GM19240 (cell line): ENCODE data around the gene TBCCD1.
"Not testable (repeated sequence)": the region's sequence is repeated elsewhere in the genome, so short reads cannot be mapped to it uniquely, and the experiment has no call there.

Experiments used
- DNase-seq: peaks from one replicate; pipeline ENCODE4 v3.0.0; 2011; ENCODE audit warnings: low spot score; ENCODE audit not compliant: insufficient read length

Gene TBCCD1

GRCh38 chr3:186552408-186553031, 14.6 kb downstream of the TBCCD1 start:
- no peak for DNase-seq

DNA sequence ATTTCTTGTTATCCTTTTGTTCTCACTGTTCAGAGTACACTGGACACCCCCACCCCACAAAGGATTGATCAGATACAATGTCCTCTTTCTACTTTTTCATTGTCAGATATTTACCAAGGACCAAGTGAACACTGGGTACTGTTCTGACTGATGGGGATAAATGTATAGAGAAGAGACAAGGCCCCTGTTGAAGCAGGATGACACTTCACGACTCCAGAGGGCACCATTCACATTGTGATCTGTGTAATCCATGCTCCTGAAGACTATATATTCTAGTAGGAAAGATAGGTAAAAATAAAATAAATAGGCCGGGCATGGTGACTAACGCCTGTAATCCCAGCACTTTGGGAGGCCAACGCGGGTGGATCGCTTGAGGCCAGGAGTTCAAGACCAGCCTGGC, 15.8 kb downstream of the TBCCD1 start:
- no peak for DNase-seq

DNA sequence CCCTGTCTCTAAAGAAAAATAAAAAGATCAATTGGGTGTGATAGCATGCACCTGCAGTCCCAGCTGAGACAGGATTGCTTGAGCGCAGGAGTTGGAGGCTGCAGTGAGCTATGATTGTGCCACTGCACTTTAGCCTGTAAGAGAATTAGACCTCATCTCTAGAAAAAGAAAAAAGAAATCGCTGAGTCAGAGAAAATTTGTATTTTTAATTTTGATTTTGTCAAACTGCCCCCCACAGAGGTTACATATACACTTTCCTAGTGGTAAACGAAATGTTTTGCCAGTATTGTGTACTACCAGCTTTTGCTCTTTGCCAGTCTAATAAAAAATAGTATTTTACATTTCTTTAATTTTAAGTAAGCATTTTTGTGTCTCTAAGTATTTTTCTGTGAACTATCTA, 17.6 kb downstream of the TBCCD1 start:
- DNase-seq = no peak

- DNase-seq = no peak
These were observed 22.9 kb downstream of the TBCCD1 start, which contains the start of gene CRYGS for GRCh38 chr3:186544281-186544680. CRYGS (minus strand) TSS chr3:186544380; CDS start chr3:186544326, 54 bp downstream.

GRCh38 chr3:186540835-186541226, 26.3 kb downstream of the TBCCD1 start:
- DNase-seq = no peak

GRCh38 chr3:186540221-186540834, 26.8 kb downstream of the TBCCD1 start:
- peak; percentile 24 for DNase-seq

DNA sequence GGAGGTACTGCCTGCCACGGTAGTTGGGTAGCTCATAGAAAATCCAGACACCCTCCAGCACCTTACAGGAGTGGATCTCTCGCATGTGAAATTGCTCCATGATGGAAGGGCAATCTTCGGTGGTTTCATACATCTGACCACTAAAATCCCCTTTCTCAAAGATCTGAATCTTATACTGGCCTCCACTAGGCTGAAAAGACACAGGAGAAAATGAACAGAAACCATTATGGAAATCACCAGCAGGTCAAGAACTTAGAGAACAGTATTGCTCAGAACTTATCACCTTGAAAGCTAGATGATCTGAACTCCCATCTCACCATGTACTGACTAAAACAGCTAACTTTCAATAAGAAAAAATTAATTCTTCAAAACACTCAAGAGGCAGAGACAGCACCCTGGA, 28.4 kb downstream of the TBCCD1 start:
- no peak for DNase-seq

GRCh38 chr3:186536883-186537844, 30.0 kb downstream of the TBCCD1 start:
- DNase-seq = no peak

DNA sequence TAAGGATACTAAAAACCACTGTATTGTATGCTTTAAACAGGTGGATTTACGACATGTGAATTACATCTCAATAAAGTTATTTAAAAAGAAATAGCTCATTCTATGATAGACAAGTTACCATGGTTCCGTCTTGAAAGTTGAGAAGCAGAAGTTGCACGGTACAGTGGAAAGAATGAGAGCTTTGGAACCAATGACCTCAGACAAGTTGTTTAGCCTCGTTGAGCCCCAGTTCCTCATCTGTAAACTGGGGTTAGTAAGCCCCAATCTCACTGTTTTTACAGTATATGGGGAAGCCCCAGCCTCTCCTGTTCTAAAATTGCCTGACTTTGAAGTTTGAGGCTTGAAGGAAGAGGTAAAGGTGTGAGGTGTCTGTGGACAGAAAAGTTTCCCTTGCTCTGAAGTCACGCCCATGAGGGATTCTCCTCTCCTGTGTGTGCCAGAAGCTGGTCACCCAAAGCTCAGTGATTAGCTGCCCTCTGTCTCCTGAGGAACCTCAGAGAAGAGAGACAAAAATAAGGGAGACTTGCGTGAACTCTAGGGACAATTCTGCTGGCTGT, 32.9 kb downstream of the TBCCD1 start:
- no peak for DNase-seq

DNA sequence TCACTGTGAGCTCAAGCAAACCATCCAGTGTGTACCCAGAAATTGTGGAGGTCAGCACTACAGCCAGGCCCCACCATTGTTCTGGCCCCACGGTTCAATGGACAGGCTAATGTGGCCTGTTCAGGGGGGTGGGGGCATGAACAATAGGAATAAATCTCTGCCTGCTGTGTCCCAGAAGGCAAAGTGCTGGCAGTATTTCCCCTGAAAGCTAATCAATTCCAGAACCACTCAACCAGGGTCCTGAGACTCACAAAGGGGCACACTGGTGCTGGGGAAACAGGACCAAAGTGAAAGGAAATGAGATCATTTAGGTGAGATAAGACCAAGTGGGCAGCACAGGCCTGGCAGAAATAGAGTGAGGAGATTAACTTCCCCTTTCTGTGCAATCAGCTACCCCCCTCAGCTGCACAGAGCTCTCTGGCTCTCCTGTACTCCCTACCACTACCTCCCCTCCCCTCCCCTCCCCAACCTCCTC, 34.5 kb downstream of the TBCCD1 start:
- DNase-seq = no peak

DNA sequence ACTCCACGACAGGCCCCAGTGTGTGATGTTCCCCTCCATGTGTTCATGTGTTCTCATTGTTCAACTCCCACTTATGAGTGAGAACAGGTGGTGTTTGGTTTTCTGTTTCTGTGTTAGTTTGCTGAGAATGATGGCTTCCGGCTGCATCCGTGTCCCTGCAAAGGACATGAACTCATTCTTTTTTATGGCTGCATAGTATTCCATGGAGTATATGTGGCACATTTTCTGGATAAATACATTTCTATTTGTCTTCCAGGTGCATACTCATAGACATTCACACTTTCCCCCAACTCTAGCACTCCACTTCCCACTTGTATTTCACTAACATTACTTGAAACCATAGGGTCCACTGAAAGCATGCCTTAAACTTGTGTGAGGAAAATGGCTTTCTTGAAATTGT, 35.4 kb downstream of the TBCCD1 start:
- not testable (repeated sequence) for DNase-seq

DNA sequence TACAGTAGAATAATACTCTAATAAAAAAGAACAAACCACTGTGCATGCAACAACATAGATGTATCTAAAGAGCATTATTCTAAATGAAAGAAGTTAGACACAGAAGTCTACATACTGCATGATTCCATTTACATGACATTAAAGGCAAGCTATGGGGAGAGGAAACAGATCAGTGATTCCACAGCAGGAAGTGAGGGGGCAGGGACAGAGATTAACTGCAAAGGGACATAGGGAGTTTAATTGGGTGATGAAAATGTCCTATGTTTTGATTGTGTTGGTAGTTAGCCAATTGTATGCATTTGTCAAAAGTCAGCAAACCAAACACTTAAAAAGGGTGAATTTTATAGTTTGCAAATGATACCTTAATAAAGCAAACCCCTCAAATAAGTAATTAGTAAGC, 36.7 kb downstream of the TBCCD1 start:
- no peak for DNase-seq

DNA sequence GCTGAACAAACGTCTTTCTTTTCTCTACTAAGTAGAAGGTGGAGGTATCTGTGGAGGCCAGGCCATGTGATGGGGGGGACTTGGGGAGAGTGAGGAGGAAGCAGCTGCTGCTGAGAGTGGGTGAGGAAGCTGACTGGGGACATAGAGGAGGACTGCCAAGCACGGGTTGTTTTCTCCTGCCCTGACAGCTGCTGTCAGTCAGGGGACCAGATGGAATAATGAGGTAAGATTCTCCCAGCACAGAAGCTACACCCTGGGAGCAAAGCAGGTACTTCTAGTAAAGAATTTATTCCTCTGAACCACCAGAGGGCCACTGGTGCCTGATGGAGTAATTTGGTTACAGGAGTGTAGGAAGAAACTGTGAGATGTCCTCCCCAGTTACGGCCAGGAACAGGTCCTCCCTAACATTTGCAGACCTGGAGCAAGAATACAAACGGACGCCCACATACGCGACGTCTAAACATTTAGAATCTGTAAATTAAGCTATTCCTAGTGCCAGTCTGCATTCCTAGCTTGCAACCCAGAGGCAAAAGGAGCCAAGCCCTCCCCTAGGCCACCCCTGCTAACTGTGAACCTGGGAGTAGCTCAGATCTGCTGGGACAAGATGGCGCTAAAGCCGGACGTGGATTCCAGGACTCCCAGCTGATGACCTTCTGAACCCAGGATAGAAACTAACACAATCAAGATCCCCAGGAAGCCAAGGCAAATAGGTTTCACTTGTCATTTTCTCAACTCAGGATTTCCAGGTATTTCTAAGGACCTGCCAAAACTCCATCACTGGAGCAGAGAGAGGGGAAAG, 37.7 kb downstream of the TBCCD1 start:
- no peak for DNase-seq

- DNase-seq = no peak
These were observed 40.9 kb downstream of the TBCCD1 start for GRCh38 chr3:186526256-186526606.

- no peak for DNase-seq
These were observed 41.5 kb downstream of the TBCCD1 start for GRCh38 chr3:186525369-186526255.

DNA sequence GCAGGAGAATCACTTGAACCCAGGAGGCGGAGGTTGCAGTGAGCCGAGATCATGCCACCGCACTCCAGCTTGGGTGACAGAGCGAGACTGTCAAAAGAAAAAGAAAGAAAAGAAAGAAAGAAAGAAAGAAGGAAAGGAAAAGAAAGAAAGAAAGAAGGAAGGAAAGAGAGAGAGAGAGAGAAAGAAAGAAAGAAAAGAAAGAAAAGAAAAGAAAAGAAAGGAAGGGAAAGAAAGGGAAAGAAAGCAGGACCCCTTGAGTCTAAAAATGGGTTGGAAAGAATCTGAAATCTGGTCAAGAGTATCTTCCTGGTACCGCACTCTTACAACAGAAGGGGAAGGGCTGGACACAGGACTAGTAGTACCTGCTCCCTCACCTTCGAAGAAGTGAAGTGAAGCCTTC, 42.5 kb downstream of the TBCCD1 start:
- DNase-seq = no peak

GRCh38 chr3:186523434-186523833, 43.7 kb downstream of the TBCCD1 start:
- DNase-seq = no peak

DNA sequence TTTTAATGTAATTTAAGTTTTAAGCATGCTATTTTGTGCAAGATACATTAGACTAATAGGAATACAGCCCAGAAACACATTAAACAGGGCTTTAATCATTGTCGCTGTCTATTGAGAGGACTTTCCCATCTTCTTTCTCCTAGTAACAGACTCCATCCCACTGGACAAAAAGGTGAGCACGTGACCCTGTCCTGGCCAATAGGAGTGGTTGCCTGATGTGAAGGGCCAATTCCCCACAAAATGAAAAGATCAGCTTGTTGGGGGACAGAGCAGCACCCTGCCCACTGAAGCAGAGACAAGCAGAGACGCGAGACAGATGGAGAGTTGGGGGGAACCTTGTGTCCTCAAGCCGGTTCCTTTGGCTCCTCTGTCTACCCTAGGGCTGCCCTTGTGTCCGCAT, 44.1 kb downstream of the TBCCD1 start:
- no peak for DNase-seq

DNA sequence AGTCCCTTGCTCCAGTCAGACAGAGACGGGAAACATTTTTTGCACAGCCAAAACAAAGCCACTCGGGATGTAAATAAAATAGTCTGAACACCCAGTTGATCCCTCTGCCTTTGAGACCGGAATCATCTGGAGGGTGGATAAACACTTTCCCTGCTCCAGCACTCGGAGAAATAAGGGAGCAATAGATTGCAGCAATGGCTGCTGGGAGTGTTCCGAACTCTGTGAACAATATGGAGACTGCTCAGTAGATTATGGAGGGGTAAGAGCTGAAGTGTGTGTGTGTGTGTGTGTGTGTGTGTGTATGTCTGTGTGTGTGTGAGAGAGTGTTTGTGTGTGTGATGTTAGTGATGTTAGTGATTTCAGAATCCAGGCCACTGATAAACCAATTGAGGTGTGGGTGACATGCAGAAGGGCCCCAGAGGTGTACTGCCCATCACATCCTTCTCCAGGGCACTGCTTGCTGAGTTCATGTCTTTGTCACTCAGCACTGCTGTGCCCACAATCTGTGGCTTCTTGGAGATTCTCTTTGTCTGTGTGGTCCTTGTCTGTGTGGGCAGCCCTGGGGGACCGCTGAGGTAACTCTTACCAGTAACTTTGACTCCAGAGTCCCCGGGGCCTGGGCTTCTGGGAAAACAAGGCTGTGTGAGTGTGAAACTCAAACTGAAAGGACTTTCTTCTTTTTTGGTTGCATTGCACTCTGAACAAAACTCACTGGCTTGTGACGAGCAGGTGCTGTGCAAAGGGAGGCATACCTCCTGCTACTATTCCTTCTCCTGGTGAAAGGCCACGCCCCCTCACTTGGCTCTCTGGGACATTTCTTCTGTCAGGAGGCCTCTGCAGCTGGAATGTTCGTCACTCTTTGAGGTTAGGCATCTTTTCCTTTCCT, 45.9 kb downstream of the TBCCD1 start:
- DNase-seq = no peak
